ENCODE results near the gene CTNS. TPM values are rescaled to one million over a fixed set of nuclear protein-coding genes. Genes with fewer than 3 reads are reported as not detected.

Gene CTNS
- total and polyA plus RNA-seq, 2 of the 13 experiments (the other 11 are each of a cell fraction or from before 2014, with no cell fraction given): 9.5 to 13.7 TPM

DNA sequence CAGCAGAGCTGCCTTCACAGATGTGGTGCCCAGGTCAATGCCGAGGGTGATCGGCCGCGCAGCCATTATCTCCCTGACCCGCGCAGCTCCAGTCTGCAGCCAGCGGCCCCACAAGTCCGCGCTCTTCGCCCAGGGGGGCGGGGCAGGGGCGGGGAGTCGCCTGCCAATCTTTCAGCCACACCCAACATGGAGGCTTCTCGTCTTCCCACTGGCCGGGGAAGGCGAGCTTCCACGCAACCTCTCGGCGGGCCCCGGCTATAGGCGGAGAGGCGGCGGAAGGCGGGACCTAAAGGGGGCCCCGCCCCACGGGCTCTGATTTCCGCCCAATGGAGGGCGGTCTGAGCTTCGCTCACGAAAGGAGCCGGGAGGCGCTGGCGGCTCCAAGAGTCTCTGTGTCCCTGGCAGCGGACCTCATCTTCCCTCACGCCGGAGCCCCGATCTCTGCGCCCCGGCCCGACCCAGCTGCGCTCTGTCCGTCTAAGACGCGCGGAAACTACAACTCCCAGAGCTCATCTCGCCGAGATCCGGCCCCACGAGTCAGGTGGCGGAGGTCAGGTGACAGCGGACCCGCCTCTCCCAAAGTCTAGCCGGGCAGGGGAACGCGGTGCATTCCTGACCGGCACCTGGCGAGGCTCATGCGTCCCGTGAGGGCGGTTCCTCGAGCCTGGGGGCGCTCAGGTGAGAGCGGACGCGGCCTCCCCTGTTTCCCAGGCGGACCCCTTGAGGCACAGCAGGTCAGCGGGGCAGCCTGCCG is at the start of gene CTNS, which contains the start of gene SHPK (continued):
- TF ChIP-seq PPARG (CRISPR knock-in tag; conservative IDR thresholded peaks at IDR 0.05): 0 out of 2 replicates have a peak, but pooled peaks have one; percentile 13
- TF ChIP-seq GPN1 (CRISPR knock-in tag; IDR thresholded peaks at IDR 0.05; ENCODE audit: borderline replicate concordance): 0 out of 2 replicates have a peak, but pooled peaks have one; percentile 31
- no peak for TF ChIP-seq ZSCAN29 (CRISPR knock-in tag; conservative IDR thresholded peaks at IDR 0.05)
- TF ChIP-seq ZMYM3 (CRISPR knock-in tag; IDR thresholded peaks at IDR 0.05): no peak
- no peak for TF ChIP-seq RORA (CRISPR knock-in tag; IDR thresholded peaks at IDR 0.05)
- 0 out of 2 replicates have a peak, but pooled peaks have one; percentile 8 for TF ChIP-seq STAG1 (CRISPR knock-in tag; IDR thresholded peaks at IDR 0.05)
- TF ChIP-seq KMT2A (CRISPR knock-in tag; IDR thresholded peaks at IDR 0.05): peak; percentile 83
- TF ChIP-seq BATF2 (CRISPR knock-in tag; IDR thresholded peaks at IDR 0.05): no peak
- TF ChIP-seq ZNF431 (CRISPR knock-in tag; IDR thresholded peaks at IDR 0.05; ENCODE audit: borderline replicate concordance, low read depth): no peak
- peak; percentile 89 for TF ChIP-seq RBFOX2 (IDR thresholded peaks at IDR 0.05; ENCODE audit: low read depth, low read length)
- TF ChIP-seq MAX (IDR thresholded peaks at IDR 0.05): peak; percentile 86
- no peak for TF ChIP-seq ZBTB40 (IDR thresholded peaks at IDR 0.05)
- 0 out of 2 replicates have a peak, but pooled peaks have one; percentile 39 for TF ChIP-seq ZBTB40 (CRISPR knock-in tag; IDR thresholded peaks at IDR 0.05)
- TF ChIP-seq, protein P1, sequence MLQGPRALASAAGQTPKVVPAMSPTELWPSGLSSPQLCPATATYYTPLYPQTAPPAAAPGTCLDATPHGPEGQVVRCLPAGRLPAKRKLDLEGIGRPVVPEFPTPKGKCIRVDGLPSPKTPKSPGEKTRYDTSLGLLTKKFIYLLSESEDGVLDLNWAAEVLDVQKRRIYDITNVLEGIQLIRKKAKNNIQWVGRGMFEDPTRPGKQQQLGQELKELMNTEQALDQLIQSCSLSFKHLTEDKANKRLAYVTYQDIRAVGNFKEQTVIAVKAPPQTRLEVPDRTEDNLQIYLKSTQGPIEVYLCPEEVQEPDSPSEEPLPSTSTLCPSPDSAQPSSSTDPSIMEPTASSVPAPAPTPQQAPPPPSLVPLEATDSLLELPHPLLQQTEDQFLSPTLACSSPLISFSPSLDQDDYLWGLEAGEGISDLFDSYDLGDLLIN (CRISPR knock-in tag; IDR thresholded peaks at IDR 0.05; ENCODE audit: borderline replicate concordance): no peak
- 0 out of 2 replicates have a peak, but pooled peaks have one; percentile 70 for TF ChIP-seq GFI1 (CRISPR knock-in tag; IDR thresholded peaks at IDR 0.05; ENCODE audit: borderline replicate concordance)
- TF ChIP-seq ZSCAN22 (CRISPR knock-in tag; IDR thresholded peaks at IDR 0.05): peak; percentile 91
- TF ChIP-seq SMYD3 (CRISPR knock-in tag; IDR thresholded peaks at IDR 0.05): no peak
- TF ChIP-seq RELA (CRISPR knock-in tag; IDR thresholded peaks at IDR 0.05): peak; percentile 61; the same call in 1 of the 2 replicates
- peak; percentile 69; the same call in 1 of the 2 replicates for TF ChIP-seq EEA1 (CRISPR knock-in tag; IDR thresholded peaks at IDR 0.05; ENCODE audit: borderline replicate concordance)

Data from HepG2 (cell line).